ENCODE measurements around the gene TCEAL4.
"Not testable (repeated sequence)": the region's sequence is repeated elsewhere in the genome, so short reads cannot be mapped to it uniquely, and the experiment has no call there.

The TCEAL4 gene

DNA sequence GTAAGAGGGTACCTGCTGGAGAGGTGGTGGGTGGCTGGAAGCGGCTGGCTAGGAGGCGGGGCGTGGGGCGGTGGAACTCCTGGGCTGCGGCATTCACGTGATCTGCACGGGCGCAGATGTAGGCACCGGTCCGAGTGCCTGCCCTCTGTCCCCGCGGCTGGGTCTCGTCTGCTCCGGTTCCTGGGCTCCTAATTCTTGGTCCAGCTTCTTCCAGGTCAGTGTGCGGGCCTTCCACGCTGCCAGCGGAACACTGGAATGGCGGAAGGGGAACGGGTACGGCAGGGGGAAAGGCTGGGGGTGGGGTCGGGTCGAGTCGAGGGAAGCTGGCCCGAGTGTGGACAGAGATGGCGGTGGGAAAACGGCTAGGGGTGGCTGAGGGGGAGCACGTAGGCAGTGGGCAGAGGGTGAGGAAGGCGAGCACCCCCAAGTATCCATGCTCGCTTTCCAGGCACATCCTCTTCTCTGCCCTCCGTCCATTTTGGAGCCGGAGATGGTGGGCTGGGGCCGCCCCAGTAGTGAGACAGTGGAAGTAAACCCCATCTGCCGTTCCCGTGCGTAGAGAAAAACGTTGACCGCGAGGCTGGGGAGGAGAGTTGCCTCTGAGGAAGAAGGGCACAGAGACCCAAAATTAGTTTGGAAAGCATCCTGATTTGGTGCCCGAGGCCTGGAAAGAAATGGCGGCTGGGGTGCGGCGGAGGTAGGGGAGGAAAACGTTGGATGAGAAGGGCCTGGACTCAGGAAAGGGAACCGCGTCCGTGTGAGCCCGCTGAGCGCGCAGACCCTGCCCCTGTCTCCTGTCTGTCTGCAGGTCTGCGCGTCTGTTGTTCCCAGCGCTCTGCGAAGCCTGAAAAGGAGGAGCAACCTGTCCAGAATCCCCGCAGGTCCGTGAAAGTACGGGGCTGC lies at the start of gene TCEAL4:
TCEAL4 (plus strand) TSS at position 105 of the 903 bp plus-strand sequence. CDS start 1,161 bp downstream, outside the sequence.
- peak; percentile 50 for DNase-seq

DNA sequence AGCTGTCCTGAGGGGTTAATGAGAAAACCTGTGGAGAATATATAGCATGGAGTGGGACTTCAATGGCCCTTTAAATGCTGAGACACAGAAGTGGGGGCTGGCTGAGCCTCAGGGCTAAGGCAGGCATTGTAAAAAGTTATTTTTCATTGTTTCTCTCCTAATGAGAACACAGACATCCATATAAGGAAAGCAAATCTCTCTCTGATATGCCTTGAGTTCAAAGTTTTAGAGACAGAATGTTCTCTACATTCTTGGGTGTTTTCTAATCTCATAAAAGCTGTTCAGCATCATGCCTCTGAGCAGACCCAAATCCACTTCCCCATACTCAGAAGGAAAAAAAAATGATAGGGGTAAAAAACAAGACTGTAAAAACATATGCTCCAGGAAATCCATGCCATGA lies 49.2 kb upstream of the TCEAL4 start:
- no peak for DNase-seq

DNA sequence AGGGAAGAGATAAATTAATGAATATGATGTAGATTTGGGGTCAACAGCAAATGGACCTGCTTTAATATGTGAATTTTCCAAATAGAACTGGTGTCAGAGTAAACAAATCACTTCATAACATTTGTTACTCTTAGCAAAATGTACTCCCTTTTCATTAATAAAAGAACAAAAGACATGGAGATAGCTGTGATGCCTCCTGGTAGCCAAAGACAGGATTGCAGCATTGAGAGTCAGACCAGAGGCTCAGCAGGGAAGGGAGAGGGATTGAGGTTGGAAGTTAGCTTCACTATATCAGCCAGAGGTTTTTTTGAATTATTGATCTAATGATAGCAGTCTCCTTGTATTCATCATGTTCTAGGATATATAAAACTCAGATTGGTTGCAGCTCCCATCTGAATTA lies 48.6 kb upstream of the TCEAL4 start:
- no peak for DNase-seq

DNA sequence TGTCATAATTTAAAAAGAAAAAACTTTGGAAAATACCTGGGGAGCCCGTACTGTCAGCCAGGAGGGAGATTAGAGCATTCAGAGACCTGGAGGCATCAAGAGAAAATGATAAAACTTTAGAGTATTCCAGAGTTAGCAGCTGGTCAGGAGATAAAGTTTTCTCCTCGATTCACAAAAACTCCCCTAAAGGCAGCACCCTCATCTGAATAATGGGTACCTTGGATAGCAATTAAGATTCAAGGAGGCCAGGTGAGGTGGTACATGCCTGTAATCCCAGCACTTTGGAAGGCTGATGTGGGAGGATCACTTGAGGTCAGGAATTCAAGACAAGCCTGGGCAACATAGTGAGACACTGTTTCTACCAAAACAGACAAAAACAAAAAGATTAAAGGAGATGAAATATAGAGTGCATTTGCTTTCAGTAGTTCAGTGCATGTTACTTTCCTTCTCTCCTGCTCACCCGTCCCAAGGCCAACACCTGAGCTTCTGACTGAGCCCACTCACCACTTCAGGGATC lies 47.4 kb upstream of the TCEAL4 start:
- DNase-seq, result no peak

DNA sequence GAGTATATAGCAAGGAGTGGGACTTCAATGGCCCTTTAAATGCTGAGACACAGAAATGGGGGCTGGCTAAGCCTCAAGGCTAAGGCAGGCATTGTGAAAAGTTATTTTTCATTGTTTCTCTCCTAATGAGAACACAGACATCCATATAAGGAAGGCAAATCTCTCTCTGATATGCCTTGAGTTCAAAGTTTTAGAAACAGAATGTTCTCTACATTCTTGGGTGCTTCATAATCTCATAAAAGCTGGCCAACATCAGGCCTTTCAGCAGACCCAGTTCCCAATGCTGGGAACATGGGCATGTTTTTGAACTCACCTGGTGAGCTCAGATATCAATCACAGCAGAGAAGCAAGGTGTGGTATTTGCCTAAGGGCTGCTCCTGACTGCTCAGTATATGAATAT lies 46.6 kb upstream of the TCEAL4 start:
- no peak for DNase-seq

DNA sequence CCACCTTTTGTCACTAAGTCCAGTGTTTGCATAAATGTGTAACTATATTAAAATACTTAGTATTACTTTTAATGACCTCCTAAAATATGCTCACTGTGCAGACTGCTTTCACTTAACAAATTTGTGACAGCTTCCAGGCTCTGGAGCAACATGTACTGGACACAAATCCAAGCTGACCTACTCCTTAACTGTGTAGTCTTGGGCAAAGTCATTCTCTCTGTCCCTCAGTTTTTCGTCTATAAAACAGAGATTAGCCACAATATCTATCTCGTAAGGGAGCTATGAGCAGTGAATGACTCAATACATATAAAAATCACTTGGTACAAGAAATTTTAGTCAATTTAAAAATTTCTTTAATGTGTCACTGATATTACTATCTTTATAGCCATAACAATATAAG lies 45.6 kb upstream of the TCEAL4 start:
- no peak for DNase-seq

DNA sequence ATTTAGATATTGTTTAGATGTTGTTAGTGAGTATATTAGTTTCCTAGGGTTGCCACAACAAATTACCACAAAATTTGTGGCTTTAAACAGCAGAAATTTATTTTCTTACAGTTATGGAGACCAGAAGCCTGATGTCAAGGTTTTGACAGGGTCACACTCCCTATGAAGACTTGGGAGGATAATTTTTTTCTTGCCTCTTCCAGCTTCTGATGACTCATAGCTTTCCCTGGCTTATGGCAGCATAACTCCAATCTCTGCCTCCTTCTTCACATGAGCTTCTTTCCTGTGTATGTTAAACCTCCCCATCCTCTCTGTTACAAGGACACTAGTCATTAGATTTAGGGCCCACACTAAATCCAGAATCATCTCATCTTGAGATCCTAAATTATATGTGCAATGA lies 45.2 kb upstream of the TCEAL4 start:
- DNase-seq, result no peak

DNA sequence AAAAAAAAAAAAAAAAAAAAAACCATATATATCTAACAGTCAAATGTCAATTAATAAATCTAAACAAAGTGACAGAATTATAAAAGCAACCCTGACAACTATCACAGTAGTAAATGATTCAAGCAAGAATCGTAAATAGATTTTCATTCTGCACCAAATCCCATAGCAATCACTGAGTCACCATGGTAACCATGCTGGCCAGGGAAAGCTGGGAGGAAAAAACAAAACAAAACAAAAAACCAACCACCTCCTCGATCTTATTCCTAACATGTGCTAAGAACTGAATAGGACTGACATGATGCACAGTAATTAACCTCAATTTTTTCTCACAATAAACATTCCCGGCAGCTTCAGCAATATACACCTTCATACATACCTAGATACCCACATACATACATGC lies 35.4 kb upstream of the TCEAL4 start:
- DNase-seq, result no peak

DNA sequence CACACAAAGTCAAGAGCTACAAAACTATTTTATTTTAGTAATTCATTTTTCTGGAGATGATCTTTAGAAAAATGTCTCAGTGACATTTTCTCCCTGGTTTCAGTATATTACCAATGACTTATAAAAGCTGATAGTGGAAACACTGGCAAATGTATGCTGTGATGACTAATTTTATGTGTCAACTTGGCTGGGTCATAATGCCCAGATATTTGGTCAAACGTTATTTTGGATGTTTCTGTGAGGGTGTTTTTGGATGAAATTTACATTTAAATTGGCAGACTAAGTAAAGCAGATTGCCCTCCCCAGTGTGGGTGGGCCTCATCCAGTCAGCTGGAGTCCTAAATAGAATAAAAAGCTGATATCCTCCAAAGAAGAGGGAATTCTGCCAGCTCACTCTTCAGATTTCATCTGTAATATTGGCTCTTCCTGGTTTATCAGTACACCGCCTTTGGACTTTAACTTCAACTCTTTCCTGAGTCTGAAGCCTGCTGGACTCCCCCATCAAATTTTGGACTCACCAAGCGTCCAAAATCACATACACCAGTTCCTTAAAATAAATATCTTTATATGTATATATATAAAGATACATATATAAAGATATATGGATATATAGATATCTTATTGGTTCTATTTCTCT lies 34.8 kb upstream of the TCEAL4 start:
- no peak for DNase-seq

DNA sequence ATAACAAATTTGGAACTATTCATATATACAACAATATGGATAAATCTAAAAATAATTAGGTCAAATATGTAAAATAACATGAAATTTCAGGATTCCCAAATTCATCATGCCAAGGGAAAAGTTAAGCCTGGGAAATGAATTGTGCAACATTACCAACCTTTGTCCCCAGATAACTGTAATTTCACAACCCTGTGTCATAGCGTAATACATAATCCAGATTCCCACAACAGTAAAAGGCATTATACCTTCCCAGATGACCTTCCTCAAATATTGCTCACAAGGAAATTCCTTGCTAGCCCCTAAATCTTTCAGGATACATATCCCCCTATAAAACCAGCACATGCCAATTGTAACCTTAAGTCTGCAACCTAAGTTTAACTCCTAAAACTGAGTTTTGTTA lies 33.1 kb upstream of the TCEAL4 start:
- DNase-seq, result no peak

DNA sequence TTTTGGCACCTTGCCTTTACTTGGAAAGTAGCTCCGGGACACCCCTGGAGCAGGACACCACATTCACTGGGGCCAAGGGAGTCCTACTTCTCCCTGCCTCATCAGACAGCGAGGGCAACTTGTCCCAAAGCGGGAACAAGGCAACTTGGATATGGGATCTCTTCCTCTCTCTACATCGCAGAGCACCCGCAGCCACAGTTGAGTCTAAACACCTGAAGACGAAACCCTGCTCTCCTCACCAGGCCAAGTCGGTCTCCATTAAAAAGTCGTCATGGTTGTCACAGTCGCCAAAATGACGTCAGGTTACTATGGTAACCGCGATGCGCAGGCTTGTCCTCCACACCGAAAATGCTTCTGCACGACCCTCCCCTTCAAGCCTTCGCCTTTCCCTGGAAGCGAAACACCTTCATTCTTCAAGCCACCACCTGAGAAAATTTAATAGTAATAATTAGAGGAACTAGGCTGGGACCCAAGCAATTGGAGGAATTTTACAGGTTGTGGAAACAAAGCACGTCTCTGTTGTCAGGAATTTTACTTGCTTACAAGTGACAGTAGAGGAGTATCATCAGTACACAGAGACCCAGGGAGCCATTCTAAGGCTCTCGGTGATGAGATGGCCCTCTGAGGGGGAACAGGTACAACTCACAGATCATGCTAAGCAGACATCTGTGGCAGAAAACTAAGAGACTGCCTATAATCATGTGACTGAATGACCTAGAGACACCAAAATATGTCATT lies 30.5 kb upstream of the TCEAL4 start:
- peak; percentile 78 for DNase-seq

DNA sequence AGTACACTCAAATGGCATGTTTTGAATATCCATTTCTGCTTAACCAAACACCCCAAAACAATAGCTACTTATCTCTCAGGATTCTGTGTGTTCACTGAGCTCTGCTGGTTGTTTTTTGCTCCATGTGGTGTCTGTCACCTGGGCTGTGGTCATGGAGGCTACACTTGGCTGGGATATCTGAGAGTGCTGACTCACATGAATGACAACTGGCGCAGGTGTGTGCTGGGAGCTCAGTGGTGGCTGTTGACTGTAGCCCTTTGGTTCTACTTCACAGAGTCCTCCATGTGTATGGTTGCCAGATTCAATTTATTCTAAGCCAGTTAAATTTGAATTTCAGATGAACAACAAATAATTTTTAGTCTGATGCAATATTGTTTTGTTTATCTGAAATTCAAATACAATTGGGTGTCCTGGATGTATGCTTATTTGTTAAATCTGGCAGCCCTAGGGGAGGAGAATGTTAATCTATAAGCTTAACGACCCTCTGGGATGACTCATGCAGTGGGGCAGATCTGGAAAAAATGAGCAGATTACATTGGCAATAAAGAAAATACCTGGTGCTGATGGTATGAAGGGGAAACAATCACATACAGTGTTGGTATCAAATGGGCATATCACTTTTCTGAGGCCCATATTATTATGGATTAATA lies 28.2 kb upstream of the TCEAL4 start:
- no peak for DNase-seq

DNA sequence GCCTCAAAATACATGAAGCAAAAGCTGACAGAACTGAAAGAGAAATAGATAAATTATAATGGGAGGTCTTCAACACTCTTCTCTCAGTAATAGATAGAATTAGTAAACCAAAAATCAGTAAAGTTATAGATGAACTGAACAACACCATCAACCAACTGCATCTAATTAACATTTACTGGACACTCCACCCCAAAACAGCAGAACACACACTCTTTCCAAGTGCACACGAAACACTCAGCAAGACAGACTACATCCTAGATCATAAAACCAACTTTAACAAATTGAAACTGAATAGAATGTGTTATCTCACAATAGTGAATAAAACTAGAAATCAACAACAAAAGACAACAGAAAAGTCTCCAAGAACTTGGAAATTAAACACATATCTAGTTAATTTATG lies 25.1 kb upstream of the TCEAL4 start:
- no peak for DNase-seq

DNA sequence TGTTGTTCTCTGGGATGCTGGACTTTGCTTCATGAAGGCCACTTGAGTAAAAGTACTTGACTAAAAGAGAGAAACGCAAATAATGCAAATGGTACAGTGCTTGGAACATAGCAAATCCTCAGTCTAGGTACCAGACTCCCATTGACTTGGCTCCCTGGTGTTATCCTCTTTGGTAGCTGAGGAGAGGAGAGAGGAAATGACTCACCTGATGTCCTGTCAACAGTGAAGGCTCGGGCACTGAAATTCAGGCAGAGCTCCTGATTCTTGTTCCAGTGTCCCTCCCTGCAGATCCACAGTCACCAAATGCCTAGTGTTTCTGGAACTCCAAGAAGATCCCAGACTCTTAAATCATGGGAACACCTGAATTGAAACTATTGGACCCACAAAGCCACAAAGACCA lies 22.5 kb upstream of the TCEAL4 start:
- no peak for DNase-seq

DNA sequence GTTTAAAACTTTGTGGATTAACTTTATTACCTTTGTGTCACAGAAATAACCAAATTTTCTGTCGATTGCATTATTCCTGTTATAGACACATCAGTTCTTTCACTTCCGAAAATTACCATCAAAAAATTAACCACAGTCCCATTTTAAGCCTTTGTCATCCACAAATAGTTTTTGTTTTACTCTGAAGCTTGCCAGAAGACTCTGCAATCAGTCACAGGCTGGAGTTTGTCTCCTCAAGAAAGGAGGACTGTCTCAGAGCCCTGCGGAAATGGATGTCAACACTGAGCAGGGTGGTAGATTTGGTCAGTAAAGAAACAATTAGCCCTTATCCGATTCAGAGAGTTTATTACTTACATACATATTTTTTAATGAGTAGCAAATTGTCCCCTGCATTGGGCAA lies 20.1 kb upstream of the TCEAL4 start:
- DNase-seq, result no peak

DNA sequence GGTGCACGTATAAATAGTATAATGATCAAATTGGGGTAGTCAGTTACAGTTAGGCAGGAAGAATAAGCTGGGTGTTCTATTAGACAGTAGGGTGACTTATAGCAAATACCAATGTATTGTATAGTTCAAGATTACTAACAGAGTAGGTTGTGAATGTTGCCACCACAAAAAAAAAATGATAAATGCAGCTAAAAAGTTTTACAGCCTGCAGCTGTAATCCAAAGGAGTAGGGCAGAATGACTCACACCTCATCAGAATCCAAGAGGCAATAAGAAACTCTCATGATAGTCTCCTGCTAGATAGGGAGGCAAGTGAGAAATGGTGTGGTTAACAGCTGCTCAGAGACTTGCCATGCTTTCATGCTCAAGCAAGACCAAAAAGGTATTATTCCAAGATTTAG lies 19.6 kb upstream of the TCEAL4 start:
- DNase-seq, result no peak

DNA sequence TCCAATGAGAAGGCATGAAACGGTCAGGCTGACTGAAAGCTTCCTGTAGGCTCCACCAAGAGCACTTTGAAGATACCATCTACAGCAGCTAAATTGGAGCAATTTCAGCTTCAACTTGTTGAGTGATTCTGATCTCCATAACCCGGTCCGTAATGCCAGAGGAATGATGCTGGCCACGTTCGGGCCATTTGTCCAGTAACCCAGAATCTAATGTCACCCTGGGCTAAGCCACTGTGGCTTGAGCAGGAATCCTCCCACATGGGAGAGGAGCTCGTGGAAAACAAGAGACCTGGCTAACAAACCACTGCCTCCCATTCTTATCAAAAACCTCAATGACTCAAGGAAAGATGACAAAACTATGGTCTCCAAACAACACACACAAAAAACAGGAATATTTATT lies 14.2 kb upstream of the TCEAL4 start:
- DNase-seq, result no peak

DNA sequence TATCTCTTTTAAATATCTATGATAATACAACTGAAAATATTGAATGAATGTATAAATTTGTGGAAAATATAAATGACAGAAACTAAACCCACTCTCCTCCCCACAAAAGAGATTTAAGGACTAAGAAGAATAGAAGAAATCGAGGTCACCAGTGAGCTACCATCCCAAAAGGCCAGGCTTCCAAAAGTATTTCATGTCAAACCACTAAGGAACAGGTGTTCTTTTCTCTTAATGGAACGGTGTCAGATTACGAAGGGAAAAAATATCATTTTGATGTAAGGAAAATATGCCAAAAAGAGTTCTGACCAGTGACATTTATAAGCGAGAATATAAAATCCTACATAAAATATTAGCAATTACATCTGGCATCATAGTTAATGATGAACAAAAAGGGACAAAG lies 13.6 kb upstream of the TCEAL4 start:
- DNase-seq, result no peak

DNA sequence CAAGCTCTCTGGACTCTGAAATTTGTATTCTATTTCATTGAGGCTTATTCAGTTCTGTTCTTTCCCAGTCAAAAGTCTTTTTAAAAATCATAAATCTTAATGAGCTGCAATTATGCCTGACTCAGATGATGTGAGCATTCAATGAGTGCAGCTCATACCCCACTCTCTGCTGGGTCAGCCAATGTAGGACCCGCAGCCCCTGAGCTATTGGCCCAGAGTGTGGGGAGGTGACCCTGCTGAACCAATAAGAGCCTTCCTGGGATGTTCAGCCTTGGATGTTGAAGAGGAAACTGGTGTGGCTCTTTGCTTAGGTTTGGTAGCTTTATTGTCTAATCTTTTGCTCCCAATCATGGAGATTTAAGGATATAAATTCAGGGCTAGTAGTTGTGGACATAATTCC lies 12.1 kb upstream of the TCEAL4 start:
- no peak for DNase-seq

DNA sequence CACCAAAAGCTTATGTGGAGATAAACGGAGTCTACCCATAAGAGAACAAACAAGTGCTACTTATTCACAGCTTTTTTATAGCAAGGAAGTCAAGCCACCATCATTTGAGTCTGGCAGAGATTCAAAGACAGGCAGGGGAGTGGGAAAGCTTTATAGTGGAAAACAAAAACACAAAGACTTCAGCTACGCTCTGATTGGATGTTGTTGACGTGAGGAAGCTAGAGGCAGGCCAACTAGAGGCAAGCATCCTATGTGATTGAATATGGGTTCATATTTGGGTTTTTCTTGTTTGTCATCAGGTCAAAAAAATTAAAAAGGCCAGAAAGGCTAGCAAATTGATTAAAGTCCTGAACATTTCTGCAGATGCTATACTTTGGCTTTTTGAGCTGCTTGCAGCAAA lies 719 bp upstream of the TCEAL4 start:
- no peak for DNase-seq

DNA sequence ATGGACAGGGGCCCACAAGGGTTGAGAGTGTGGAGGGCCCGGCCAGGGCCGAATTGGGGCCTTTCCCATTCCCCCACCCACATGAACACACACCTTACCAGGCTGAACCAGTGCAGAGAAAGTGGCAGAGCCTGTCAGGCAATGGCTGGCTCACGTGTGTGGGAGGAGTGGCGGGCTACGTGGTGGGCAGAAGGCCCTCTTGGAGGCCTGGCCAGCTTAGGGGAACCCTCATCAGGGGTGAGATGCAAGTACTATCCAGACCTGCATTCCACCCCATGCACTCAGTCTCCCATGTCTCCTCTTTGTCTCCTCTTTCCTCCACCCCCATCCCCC lies 965 bp downstream of the TCEAL4 start:
- DNase-seq, result no peak

DNA sequence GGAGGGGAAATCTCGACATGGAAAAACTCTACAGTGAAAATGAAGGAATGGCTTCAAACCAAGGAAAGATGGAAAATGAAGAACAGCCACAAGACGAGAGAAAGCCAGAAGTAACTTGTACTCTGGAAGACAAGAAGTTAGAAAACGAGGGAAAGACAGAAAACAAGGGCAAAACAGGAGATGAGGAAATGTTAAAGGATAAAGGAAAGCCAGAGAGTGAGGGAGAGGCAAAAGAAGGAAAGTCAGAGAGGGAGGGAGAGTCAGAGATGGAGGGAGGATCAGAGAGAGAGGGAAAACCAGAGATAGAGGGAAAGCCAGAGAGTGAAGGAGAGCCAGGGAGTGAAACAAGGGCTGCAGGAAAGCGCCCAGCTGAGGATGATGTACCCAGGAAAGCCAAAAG lies 1.3 kb downstream of the TCEAL4 start:
- no peak for DNase-seq

DNA sequence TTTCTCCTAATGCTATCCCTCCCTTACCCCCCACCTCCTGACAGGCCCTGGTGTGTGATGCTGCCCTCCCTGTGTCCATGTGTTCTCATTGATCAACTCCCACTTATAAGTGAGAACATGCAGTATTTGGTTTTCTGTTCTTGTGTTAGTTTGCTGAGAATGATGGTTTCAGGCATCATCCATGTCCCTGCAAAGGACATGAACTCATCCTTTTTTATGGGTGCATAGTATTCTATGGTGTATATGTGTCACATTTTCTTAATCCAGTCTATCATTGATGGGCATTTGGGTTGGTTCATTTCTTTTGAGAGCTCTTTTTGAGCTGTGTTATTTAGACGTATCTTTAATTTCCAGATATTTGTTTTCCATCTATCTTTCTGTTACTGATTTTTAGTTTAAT lies 7.0 kb downstream of the TCEAL4 start:
- DNase-seq, result not testable (repeated sequence)

All from left hindlimb (tissue), 1 donor.